HG03280 (cell line): ENCODE results near the gene NEDD4.
"Not testable (repeated sequence)": the region's sequence is repeated elsewhere in the genome, so short reads cannot be mapped to it uniquely, and the experiment has no call there.

Experiments
- ATAC-seq: cut with Tn5 transposase; IDR thresholded peaks from one replicate; pipeline ENCODE4 v1.9.1; 2021; ENCODE audit warnings: mild to moderate bottlenecking, moderate library complexity; ENCODE audit not compliant: unreplicated experiment

The NEDD4 gene

DNA sequence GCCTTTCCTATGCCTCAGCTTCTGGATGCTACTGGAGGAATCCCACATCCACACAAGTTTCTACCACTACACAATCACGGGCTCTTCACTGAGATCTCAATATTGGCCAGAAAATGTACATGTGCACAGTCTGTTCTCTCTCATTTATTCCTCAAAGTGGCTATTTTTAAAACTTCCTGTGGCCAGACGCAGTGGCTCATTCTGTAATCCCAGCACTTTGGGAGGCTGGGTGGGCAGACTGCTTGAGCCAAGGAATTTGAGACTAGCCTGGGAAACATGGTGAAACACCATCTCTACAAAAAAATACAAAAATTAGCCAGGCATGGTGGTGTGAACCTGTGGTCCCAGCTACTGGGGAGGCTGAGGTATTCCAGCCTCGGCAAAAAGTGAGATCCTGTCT is 159.1 kb downstream of the NEDD4 start:
- ATAC-seq, result no peak

DNA sequence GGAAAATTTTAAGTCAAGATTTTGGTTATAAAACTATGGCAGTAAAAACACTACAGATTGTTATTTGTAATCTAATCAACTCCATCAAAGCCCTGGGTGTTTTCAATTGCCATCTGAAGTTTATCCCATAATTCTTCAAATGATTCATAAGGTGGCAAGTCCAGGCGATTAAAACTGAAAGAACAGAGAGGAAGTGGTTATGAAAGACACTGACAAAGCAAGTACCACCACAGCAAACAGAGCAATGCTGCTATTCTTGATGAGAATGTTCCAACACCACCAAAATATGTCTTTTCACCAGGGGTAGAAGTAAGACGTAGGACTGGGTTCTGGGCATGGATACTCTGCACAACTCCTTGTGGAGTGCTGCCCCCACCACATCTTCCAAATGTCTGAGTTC is 163.6 kb downstream of the NEDD4 start:
- no peak for ATAC-seq

DNA sequence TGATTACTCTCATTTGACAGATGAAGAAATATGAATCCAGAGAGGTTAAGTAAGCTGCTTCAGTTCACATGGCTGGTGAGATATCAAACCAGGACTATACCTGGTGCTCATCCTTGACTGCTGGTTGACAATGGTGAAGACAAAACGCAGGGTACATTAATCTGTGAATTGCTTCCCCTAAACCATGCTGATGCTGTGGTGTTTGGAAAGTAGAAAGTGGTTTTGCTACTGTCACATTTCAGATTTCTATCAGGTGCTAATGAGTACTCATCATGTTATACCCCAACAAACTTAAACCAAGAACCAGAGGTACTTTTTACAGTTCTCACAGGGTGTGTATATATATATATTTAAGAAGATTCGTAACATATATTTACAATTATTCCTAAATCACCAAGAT is 165.5 kb downstream of the NEDD4 start:
- no peak for ATAC-seq

DNA sequence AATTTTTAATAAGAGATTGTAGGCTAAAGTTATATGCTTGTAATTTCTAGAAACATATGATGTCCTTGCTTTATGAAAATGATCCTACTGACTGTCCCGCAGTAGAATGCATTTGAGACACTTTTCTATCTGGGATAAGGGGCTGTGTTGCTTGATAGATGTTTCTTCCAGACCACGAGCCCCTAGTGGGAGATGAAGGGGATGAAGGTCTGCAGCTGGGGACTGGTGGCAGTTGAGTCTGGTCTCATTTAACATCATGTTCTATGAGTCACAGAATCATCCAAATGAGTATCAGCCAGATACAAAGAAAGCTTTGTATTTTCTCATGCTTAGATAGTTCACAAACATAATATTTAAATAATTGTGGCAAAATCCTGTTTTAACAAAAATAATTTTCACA is 166.2 kb downstream of the NEDD4 start:
- no peak for ATAC-seq

DNA sequence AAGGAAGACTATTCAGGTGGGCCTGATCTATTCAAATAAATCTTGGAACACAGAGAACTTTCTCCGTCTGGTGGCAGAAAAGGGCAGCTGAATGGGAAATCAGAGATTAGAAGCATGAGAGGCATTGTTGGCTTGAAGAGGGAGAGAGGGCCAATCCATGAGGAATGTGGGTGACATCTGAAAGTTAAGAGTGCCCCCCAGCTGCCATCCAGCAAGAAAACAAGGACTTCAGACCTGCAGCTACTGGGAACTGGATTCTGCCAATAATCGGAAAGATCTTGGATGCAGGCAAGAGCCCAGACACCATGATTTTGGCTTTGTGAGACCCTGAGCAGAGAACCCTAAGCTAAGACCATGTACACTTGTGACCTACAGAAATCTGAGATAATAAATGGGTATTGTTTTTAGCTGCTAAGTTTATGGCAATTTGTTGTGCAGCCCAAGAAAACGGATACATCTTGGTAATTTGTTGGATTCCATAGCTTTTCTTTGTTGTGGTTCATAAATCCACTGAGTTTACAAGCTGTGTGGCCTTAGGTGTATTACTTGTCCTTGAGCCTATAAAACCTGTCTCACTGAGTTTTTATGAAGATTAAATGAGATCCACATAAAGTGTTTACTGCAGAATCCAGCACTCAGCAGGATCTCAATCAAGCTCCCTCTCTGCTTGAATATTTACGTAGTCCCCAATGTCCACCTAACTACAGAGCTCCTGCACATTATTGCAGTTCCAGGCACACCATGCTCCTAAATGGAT is 168.4 kb downstream of the NEDD4 start:
- no peak for ATAC-seq

DNA sequence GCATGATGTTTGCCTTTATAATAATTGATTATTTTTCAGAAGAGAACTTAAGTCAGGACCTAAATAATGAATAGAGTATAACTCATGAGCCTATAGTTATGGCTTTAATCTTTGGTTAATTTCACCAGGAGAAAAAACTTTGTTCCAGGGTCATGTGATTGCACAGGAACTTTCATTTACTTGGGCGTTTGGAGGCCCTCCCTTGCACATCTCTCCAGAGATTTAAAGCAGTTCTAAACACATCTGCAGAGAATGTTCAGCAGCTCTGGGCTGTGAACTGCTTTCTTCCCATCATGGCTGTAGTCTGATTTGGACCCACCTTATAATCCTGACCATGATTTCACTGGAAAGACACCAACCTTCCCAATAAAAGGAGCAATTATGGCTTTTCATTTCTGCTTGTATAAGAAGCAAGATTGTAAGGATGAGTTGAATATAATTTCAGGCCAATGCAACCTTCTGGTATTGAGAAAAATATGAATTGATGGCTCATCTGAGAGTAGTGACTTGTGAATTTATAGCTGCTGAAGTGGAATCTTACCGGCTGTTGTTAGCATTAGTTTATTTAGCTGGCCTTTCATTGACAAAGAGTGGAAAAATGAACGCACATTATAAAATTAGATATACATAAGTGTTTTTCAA is 169.6 kb downstream of the NEDD4 start:
- ATAC-seq, result no peak

DNA sequence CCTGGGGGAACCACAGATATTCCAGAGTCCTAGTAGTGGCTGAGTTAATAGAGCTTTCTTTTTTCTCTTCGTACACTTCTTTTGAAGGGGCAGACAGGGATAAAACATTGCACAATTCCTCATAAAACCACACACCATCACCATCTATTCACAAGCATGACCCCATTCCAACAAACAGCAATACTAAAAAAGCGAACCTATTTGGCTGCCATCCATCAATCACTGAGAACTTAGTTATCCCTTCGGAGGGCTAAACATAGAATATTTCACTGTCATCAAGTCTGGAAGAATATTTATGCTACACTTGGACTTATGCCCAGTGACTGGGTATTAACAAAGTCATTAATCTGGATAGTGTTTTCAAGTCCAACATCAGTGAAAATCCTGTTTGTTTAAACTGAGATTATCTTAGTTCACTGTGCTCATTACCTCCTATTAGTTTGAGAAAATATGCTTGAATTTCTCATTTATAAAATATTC is 170.2 kb downstream of the NEDD4 start:
- ATAC-seq, result no peak

DNA sequence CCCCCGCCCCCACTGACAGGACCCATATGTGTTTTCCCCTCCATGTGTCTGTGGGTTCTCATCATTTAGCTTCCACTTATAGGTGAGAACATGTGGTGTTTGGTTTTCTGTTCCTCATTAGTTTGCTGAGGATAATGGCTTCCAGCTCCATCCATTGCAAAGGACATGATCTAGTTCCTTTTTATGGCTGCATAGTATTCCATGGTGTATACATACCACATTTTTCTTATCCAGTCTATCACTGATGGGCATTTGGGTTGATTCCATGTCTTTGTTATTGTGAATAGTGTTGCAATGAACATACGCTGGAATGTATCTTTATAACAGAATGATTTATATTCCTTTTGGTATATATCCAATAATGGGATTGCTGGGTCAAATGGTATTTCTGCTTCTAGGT is 171.7 kb downstream of the NEDD4 start:
- not testable (repeated sequence) for ATAC-seq

DNA sequence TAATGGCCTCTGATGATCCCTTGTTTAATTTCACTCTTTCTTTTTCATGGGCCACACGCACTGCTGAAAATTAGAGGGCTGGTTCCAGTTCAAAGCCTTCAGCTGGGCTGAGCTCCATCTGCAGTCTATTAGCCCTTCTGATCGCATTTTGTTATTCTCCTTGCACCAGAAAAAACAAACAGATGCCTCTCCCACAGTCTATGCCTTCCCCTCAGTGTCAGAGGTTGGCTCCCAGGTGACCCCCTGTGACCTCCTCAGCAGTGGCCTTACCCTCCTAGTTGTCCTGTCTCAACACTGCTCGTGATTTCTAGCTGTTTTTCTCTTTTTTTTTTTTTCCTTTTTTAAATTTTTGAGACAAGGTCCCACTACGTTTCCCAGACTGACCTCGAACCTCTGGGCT is 173.4 kb downstream of the NEDD4 start:
- ATAC-seq, result no peak

DNA sequence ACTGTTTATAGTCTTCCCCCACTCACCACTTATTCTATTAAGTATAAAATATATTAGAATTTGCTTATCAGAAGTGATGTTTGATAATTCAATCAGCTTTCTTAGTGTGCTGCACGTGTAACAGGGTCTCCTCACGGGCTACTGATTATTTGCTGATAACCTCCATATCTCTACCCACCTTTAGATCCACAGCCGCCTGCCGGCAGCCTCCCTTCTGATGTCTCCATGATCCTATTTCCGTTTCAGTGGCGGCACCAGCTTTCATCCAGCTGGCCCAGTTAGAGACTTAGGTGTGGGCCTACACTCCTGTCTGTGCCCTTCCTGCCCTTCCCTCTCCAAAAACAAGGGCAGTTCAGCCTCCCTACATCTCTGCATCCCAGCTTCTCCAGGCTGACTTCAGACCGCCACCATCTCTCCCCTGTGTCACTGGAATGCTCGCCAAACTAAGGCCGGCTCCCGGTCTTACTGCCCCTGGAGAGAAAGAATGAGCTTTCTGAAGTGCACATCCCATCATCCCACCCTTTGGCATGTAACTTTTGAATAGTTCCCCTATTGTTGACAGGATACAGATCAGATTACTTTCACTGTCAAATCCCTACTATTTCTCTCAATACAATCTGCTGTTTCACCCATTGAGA is 173.9 kb downstream of the NEDD4 start:
- ATAC-seq, result no peak

DNA sequence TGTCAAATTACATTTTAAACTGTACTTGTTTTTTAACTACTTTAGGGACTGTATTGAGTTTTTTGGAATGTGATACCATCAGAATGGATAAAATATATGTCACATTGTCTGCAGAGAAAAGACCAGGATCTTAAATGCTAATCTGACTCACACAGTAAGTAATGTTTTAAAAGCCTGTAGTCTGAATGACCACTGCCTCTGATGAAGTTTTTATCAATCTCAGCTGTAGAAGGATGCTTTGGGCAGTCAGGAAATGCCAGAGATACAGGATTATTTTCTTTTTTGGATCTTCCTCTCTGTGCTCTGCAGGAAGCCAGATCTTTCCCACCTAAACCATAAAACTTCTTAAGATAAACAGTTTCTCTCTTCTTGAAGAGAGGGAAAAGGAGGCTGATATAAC is 177.4 kb downstream of the NEDD4 start:
- ATAC-seq, result no peak

DNA sequence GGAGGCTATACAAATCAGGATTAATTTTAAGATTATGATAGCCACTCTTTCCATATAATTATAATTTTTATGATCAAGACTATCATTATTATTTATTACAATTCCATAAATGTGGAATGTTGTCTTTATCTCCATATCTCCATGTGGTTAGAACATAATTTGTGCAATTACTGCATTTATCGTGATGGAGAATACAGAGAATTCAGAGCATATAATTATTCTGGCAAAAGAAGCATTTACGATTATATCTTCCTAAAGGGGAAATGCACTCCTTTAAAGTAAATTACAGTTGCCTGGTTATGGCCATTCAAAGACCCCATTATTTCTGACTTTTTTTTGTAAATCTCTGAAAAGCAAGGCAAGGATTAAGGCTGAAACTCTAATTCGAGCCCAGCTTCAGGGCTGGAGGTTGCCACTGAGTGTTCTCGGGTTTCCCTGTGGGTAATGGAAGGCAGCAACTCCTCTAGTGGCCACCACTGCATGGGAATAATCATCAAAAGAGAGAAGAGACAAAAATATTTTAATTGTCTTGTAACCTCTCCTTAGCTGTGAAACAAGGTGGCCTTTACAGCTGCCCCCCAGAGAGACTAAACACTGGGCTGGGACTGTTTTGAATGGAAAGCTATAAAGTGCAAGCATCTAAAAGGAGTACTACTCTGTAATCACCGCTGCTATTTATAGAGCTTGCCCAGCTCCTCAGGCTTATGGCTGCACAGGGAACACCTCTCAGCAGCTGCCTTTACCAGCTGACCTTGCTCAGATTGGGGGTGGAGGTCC is 190.6 kb downstream of the NEDD4 start:
- ATAC-seq, result no peak

DNA sequence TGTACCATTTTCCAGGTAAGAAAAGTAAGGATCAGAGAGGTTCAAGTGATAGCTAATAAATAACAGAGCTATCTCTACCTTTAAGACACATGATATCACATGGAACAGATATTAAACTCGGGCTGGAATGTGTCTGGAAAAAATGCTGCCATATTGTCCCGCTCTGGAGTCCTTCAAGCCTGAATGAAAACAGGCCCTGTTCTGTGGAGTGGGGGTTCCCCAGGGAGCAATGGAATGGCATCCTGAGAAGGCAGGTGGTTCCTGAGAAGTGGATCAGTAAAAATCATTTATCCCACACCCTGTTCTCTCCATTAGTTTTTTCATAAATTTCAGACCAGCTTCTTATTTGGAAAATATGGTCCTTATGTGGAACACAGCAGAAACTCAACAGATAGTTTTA is 193.2 kb downstream of the NEDD4 start:
- ATAC-seq, result no peak

DNA sequence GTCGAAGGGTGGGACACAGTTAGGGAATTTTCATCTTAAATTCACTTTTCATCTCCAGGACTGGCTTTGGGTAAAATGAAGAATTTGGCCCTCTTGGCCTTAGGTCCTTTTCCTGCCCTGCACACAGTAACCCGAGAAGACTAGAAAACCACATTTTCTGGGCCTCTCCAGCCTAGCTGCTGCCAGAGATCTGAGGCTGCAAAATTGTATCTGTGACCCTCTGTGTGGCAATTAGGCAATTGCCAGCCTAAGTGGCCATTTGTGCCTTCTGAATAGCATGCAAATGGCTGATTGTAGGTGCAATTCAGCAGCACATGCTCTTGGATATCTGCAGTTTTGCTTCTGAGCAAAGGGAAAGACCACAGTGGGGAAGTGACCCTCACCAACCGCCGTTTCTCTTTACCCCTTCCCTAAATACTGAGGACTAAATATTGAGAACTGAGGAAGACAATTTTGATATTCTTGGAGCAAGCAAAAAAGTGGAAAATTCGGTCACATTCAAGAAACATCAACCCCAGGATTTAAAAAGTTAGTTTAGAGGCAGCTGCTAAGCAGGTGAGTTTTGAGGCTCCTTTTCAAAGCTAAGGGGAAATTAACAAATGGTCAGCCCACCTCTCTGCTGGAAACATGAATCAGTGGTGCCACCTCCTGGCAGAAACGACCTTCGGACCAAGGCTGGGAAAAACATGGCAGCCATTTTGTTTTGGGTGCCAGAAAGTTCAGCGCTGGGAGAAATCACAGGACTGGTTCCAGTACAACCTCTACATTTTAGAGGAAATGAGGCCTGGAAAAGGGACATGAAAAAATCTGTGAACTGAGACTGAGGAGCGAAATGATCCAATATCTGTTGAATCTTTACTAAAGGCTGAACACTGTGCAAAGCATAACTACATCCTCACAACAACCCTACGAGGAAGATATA is 193.9 kb downstream of the NEDD4 start:
- ATAC-seq, result no peak

DNA sequence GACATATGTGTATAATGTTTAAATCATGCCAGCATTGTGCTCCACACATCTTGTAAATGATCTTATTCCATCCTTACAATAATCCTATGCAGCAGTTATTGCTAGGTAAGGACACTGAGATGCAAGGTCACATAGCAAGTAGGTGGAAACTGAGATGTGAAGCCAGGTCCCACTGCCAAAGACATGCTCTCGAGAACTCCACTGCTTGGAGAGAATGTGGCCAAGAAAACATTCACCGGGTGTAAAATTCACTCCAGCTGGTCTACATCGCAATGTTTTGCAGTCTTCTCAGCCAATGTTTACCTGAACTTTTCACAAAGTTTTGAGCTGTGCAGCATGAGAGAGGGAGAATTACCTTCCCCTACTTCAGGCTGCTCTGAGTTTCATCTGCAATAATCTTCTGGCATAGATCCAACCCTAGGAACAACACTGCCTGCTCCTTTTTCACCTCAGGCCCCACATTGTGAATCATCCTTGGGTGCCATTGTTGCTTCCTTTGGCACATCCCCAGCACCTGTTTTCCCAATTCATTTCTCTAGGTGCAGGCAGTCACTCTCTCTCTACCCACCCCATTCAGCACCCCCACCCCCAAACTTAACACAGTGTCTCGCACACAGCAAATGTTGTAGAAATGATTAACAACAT is 197.0 kb downstream of the NEDD4 start:
- ATAC-seq, result no peak

DNA sequence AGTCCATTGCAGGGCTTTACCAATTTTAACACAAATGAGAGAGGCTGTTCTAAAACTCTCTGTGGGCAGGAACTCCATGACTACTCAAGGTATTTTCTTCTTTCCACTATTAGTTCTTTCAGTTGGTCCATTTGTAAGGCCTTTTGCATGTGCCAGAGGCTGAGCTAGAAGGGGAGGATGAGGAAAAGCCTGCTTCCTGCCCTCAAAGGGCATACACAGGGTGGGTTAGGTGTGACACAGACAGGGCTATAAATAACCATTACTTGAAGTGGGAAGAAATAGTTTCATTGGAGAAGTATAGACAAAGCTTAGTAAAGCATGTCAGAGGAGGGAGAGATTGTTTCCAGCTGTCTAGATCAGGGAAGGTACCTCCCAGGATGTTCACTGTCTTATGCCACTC is 198.4 kb downstream of the NEDD4 start:
- ATAC-seq, result no peak

DNA sequence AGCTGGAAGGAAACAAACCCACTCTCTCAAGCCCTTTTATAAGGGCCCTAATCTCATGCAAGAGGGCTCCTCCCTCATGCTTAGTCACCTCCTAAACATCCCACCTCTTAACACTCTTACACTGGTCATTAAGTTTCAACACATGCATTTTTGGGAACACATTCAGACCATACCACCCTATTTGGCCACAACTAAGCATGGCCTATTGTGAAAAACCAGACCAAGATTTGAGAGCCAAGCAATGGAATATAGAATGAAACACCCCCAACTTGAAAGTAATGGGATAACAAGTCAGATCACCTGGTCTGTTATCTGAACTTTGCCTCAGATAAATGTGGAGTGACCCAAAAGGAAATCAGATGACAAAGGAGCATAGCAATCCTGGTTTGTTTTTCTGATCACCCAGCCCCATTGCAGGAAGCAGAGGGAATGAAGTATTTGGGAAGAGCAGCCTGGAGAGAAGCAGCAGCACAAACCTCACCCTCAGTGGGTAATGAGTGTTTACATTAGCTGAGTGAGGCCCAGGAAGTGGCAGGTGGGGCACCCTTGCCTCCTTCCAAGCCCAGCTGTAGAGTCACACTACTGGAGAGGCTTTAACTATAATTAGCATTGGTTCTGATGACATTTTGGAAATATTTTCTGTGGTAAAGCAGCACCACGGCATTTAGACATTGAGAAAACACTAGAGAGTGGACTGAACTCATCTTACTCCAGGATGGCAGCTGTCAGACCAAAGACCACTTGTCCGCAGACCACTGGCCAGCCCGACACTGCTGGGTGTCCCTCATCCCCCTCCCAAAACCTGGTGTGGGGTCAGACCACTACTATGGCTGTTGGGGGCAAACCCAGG is 201.6 kb downstream of the NEDD4 start:
- ATAC-seq, result no peak

DNA sequence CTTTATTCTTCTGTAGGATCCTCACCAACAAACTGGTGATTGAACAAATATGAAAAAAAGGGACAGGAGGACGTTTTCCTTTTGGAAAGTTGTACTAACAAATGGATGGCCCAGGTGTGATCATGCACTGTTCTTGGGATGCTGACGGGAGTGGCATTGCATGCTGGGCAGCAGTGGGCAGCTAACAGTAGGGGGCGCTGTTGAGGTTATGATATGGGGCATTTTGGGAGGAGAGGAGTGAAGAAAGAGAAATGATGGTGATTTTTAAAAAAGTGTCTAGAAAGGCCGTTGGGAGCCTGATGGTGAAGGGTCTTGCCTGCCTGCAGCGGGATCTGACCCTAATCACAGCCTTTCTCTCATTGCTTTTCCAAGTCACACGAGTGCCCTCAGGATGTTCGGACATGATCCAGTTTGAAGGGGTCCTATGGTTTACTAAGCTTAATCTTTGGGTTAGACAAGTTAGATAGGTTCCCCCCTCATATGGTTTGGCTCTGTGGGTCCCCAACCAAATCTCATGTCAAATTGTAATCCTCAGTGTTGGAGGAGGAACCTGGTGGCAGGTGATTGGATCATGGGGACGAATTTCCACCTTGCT is 204.2 kb downstream of the NEDD4 start:
- ATAC-seq, result no peak

DNA sequence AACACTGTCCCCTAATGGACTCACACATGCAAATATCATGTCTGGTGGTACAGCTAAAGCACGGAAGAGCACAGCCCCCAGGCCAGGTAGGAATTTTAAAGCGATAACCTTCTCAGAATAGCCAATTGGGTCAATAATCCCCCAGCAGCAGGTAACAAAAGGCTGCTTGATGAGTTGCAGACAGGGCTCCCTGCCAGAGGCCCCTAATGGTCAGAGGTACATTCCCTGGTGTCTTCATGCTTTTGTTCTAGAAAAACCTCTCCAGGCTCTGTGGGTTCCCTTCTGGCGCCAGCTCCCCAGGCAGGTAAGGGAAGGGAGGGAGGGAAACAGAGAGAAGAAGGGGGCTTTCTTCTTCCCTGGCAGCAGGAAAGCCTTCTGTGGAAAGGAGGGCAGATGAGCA is 207.1 kb downstream of the NEDD4 start:
- ATAC-seq, result no peak
